Prostate gland (tissue), 2 donors: Measurements from ENCODE around the gene NCR2. TPM values are rescaled to one million over a fixed set of nuclear protein-coding genes. Genes with fewer than 3 reads are reported as not detected.

Experiments used
- DNase-seq: peaks from one replicate; pipeline ENCODE4 v3.0.0-alpha.2; 2019; ENCODE audit warnings: low spot score
- H3K27ac ChIP-seq, 2 donors: fragments of 200-600 bp; sonication (generic); 2 replicates each; pipeline ENCODE4 v1.5.1; 2017 to 2019
- H3K27me3 ChIP-seq: fragments of 200-600 bp; sonication (generic); replicated peaks from 2 replicates; pipeline ENCODE4 v1.5.1; 2019; ENCODE audit not compliant: insufficient read depth
- H3K36me3 ChIP-seq, 2 donors: fragments of 200-600 bp; sonication (generic); 1 replicate in 1 of 2; 2 replicates in 1 of 2; pipeline versions ENCODE4 v1.5.1 to v1.8.1; 2017 to 2019
- H3K4me1 ChIP-seq: fragments of 200-600 bp; sonication (generic); replicated peaks from 2 replicates; pipeline ENCODE4 v1.5.1; 2019
- H3K4me3 ChIP-seq, 2 donors: fragments of 200-600 bp; sonication (generic); 2 replicates each; pipeline ENCODE4 v1.5.1; 2017 to 2019
- H3K9me3 ChIP-seq: fragments of 200-600 bp; sonication (generic); 2 replicates; pipeline ENCODE4 v1.5.1; 2017
- POLR2A ChIP-seq: fragments of 450-650 bp; IDR thresholded peaks from one replicate; pipeline ENCODE4 v1.6.1; 2016; ENCODE audit warnings: antibody characterized with exemption, mild to moderate bottlenecking
- POLR2AphosphoS5 ChIP-seq: sonication (generic); formaldehyde crosslinking; IDR thresholded peaks from one replicate; pipeline ENCODE4 v1.6.1; 2017; ENCODE audit warnings: antibody characterized with exemption
- WGBS: methylation state at CpG from one replicate; pipeline ENCODE4 v1.1.5; 2018; 5-methylcytosine and 5-hydroxymethylcytosine counted together
- intact Hi-C: fragments of 100-400 bp; cut with DNase I; formaldehyde crosslinking; loops from one replicate; pipeline ENCODE4 v1.14.2; 2022
- total RNA-seq, 2 donors: library from RNA; depleted of rRNA; stranded (reverse); fragments of >200 nt; gene quantifications; one replicate each; pipeline ENCODE4 v1.1.0, GENCODE V29; 2016
- TF ChIP-seq, protein P1 (sequence below), 4 experiments: fragments of 200-600 bp in 2 of 4; fragments of 450-650 bp in 2 of 4; sonication (generic) in 2 of 4; IDR thresholded peaks; 1 replicate in 3 of 4; 2 replicates in 1 of 4; pipeline ENCODE4 v1.5.1; 2016 to 2019; ENCODE audit warnings: antibody characterized with exemption in 4 of 4, mild to moderate bottlenecking in 2 of 4, moderate library complexity in 2 of 4

Gene NCR2
- total RNA-seq, 2 donors from 2014 or later, result not detected

DNA sequence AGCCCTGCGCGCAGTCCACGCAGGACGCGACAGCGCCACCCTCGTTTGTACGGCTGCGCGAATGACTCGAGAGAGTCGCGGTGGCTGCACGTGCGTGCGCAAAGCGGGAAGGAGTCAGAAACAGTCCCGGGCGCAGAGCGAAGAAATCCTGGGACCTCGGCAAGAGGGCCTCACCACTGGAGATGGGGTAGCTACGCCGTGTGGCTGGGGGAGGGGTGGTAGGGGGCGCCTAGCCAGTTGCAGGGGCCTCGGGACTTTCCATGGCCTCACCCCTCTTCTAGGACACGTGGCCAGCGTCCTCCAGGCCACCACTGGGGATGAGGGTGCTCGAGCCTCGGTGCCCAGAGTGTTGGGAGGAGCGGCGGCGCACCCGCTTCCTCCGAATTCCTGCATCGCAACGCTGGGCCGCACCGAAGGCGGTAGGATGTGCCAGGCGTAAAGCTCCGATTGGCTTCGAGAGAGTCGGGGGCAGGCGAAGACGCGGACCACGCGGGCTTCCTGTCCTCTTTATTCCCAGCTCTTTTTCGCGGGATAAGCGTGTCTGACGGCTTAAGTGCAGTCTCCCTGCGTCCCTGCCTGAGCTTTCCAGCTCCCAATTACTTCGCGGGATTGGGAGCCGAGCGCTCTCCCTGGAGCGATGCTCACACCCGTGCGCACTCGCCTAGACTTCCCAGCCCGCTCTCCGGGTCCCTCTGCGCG is 38.7 kb downstream of the NCR2 start:
- no peaks in the 10 kb centered on the region for H3K36me3 ChIP-seq
- no peak overlapping the region for H3K4me3 ChIP-seq
- no peak for DNase-seq
- peaks cover 9% of the 10 kb centered on the region for H3K4me1 ChIP-seq
- H3K9me3 ChIP-seq, result no peaks in the 10 kb centered on the region
- H3K27ac ChIP-seq, result no peak overlapping the region
- intact Hi-C loops, result loop anchor here (5.0 kb wide), 3 partner anchors 53 to 173 kb away; partner anchors contain the start of gene FOXP4
- no peak for TF ChIP-seq POLR2A
- TF ChIP-seq POLR2AphosphoS5, result no peak
- TF ChIP-seq, protein P1, sequence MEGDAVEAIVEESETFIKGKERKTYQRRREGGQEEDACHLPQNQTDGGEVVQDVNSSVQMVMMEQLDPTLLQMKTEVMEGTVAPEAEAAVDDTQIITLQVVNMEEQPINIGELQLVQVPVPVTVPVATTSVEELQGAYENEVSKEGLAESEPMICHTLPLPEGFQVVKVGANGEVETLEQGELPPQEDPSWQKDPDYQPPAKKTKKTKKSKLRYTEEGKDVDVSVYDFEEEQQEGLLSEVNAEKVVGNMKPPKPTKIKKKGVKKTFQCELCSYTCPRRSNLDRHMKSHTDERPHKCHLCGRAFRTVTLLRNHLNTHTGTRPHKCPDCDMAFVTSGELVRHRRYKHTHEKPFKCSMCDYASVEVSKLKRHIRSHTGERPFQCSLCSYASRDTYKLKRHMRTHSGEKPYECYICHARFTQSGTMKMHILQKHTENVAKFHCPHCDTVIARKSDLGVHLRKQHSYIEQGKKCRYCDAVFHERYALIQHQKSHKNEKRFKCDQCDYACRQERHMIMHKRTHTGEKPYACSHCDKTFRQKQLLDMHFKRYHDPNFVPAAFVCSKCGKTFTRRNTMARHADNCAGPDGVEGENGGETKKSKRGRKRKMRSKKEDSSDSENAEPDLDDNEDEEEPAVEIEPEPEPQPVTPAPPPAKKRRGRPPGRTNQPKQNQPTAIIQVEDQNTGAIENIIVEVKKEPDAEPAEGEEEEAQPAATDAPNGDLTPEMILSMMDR (IDR thresholded peaks at IDR 0.05), result no peak
- WGBS, result 21% methylated on average over 62 of the region's 65 CpGs
- H3K27me3 ChIP-seq, result peaks cover 24% of the 10 kb centered on the region

DNA sequence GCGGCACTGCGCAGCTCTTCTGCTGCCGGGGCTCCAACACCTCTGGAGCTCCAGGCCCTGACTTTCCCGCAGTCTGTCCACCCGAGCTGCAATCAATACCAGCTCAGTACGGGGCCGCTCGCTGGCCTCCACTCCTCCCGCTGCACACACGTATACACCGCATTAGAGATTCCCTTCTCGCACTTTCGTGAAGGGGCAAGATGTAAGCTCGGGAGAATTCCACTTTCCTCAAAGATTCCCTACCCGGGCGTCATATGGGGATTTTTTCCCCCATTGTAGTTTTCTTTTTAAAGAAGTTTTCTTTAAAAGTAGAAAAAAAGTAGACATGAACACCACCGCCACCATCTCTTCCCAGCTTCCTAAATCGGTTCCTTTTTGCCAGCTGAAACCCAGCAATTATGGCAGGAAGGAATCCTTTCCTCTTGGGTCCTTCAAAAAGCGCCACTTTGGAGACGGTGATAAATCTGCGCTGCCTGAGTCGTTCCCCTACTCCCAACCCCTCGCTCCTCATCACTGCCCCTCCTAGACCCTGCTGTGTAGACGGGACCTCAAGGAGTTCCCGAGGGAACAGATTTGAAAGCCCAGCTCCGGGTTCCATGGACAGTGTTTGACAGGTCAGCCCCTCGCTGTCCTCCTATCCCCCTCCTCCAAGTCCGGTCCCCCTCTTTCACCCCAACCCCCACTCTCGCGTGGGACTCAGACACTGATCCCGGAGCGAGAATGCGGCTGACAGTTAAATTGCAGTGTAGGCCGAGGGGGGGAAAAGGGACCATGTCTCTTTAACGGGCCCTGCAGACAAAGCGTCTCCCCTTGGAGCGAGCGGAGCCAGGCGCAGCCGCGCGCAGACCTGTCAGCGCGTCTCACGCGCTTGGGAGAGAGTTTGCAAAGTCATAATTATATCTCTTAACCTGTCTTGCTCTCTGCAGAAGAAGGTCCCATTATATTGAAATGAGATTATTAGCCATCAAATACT is 39.5 kb downstream of the NCR2 start:
- no peak overlapping the region for H3K4me3 ChIP-seq
- 22% methylated on average over 46 of the region's 46 CpGs for WGBS
- H3K9me3 ChIP-seq, result no peaks in the 10 kb centered on the region
- no peaks in the 10 kb centered on the region for H3K36me3 ChIP-seq
- H3K4me1 ChIP-seq, result peaks cover 9% of the 10 kb centered on the region
- no peak for DNase-seq
- intact Hi-C loops, result loop anchor here (5.0 kb wide), 3 partner anchors 52 to 172 kb away; partner anchors contain the start of gene FOXP4
- TF ChIP-seq POLR2A (no peak), POLR2AphosphoS5 (no peak)
- TF ChIP-seq, protein P1 (IDR thresholded peaks at IDR 0.05), result no peak
- H3K27ac ChIP-seq, result no peak overlapping the region
- H3K27me3 ChIP-seq, result peaks cover 24% of the 10 kb centered on the region

DNA sequence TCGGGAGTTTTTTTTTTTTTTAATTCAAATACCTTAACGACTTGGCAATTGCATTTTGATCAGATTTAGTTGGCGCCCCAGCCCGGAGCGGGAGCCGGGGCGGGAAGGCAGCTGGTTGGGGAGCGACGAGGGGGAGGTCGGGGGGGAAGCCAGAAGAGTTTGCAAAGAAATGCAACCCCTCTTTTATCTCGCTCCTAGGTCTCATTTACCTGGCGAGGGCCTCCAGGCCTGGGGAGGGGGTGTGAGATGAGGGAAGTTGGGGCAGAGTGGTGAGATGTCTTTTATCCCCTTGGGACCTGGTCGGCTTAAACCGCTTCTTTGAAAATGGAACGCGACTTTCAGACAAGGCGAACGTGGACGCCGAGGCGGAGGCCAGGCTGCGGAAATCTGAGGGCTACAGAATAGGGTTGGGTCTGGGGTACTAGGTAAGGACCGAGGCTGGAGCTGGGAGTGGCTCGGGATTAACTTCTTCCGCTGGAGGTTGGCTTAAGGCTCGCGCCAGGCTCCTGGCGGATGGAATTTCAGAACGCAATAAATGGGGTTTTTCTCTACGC is 40.3 kb downstream of the NCR2 start:
- Histone ChIP-seq H3K27ac (no peak overlapping the region), H3K36me3 (no peaks in the 10 kb centered on the region), H3K4me3 (no peak overlapping the region), H3K27me3 (peaks cover 24% of the 10 kb centered on the region), H3K9me3 (no peaks in the 10 kb centered on the region), H3K4me1 (peaks cover 9% of the 10 kb centered on the region)
- WGBS, result 33% methylated on average over 30 of the region's 30 CpGs
- no peak for TF ChIP-seq POLR2AphosphoS5
- no peak for TF ChIP-seq POLR2A
- TF ChIP-seq, protein P1 (IDR thresholded peaks at IDR 0.05), result no peak
- DNase-seq, result no peak
- intact Hi-C loops, result no loop called here

DNA sequence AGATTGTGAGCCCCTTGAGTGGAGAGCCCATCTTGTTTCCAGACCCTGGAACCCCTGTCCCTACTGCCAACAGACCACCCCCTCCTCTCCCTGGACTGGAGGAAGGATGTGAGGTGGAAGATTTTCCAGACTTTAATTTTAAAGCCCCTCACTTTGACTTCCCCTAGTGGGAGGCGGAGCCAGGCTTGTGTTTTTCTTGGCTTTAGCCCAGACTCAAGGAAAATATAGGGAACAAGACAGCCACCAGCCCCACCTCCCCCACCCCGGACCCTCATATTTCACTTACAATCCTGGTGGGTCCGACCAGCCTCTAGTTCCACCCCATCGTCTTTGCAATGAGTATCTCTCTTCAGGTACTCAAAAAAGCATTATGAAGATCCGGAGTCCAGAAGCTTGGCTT is 40.8 kb downstream of the NCR2 start:
- Histone ChIP-seq H3K9me3 (no peaks in the 10 kb centered on the region), H3K4me1 (peaks cover 9% of the 10 kb centered on the region), H3K36me3 (no peaks in the 10 kb centered on the region), H3K4me3 (no peak overlapping the region), H3K27ac (no peak overlapping the region), H3K27me3 (peaks cover 24% of the 10 kb centered on the region)
- WGBS, result 73% methylated on average over 5 of the region's 5 CpGs
- TF ChIP-seq, protein P1 (IDR thresholded peaks at IDR 0.05), result no peak
- TF ChIP-seq POLR2AphosphoS5 (no peak), POLR2A (no peak)
- no peak for DNase-seq
- intact Hi-C loops, result no loop called here
